Activated CD4-positive, alpha-beta T cell treated with anti-CD3 and anti-CD28 coated beads, Interleukin-10, Interleukin-2, amounts not matched to agents 100 ng/mL and 50 ng/mL, durations not matched to agents 16 hours and 8 hours (primary cell): ENCODE measurements around the gene RCOR2.
A peak's percentile ranks its signal among the peaks of the same experiment; 100 is the strongest.
"Not testable (repeated sequence)": the region's sequence is repeated elsewhere in the genome, so short reads cannot be mapped to it uniquely, and the experiment has no call there.

Source experiments
- DNase-seq: peaks from one replicate; pipeline ENCODE4 v3.0.0-alpha.2; 2020

Gene RCOR2

GRCh38 chr11:63875506-63876065 lies 41.4 kb downstream of the RCOR2 start:
- DNase-seq: no peak

- DNase-seq: no peak
Observed at GRCh38 chr11:63874511-63874910, 42.5 kb downstream of the RCOR2 start.

GRCh38 chr11:63873311-63873710 lies 43.7 kb downstream of the RCOR2 start:
- no peak for DNase-seq

- no peak for DNase-seq
Observed at GRCh38 chr11:63872800-63873197, 44.2 kb downstream of the RCOR2 start.

GRCh38 chr11:63871962-63872799 lies 44.8 kb downstream of the RCOR2 start:
- DNase-seq: peak; percentile 74

- peak; percentile 44 for DNase-seq
Observed at GRCh38 chr11:63870351-63871140, 46.4 kb downstream of the RCOR2 start.

- DNase-seq: peak; percentile 66
Observed at GRCh38 chr11:63869683-63870082, 47.3 kb downstream of the RCOR2 start.

GRCh38 chr11:63869171-63869591 lies 47.8 kb downstream of the RCOR2 start:
- no peak for DNase-seq

- DNase-seq: no peak
Observed at GRCh38 chr11:63868399-63869064, 48.4 kb downstream of the RCOR2 start.

- DNase-seq: no peak
Observed at GRCh38 chr11:63867511-63867910, 49.5 kb downstream of the RCOR2 start.

GRCh38 chr11:63866211-63866610 lies 50.8 kb downstream of the RCOR2 start:
- DNase-seq: peak; percentile 93

GRCh38 chr11:63863620-63864019 lies 53.3 kb downstream of the RCOR2 start:
- DNase-seq: not testable (repeated sequence)

GRCh38 chr11:63862923-63863322 lies 54.0 kb downstream of the RCOR2 start:
- no peak for DNase-seq
